Panc1 (cell line): ENCODE measurements around the gene MYEF2.

ENCODE experiments used
- POLR2AphosphoS5 ChIP-seq: IDR thresholded peaks from 2 replicates; pipeline ENCODE4 v1.6.1; 2012; ENCODE audit warnings: mild to moderate bottlenecking, low read depth, low read length, moderate library complexity
- TF ChIP-seq, protein P1 (sequence below): fragments of 450-650 bp; IDR thresholded peaks from 2 replicates; pipeline ENCODE4 v1.5.1; 2017; ENCODE audit warnings: mild to moderate bottlenecking

DNA sequence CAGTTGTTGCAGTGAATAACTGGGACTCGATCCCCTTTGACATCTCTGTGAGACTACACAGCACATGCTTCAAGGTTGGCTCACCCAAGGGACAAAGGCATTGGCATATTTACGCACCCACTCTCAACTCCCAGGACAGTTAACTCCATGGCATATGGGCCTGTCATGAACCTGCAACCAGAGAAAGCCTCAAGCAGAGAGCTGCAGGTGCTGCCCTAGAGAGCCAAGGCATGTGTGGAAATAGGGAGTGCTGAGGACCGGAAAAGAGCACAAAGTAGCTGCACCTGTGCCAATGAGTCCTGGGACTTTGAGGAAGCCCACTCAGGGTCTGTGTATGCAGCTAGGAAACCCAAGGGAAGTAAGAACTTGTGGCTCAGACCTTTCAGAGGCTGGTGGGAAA lies 90.3 kb downstream of the MYEF2 start:
- TF ChIP-seq, protein P1, sequence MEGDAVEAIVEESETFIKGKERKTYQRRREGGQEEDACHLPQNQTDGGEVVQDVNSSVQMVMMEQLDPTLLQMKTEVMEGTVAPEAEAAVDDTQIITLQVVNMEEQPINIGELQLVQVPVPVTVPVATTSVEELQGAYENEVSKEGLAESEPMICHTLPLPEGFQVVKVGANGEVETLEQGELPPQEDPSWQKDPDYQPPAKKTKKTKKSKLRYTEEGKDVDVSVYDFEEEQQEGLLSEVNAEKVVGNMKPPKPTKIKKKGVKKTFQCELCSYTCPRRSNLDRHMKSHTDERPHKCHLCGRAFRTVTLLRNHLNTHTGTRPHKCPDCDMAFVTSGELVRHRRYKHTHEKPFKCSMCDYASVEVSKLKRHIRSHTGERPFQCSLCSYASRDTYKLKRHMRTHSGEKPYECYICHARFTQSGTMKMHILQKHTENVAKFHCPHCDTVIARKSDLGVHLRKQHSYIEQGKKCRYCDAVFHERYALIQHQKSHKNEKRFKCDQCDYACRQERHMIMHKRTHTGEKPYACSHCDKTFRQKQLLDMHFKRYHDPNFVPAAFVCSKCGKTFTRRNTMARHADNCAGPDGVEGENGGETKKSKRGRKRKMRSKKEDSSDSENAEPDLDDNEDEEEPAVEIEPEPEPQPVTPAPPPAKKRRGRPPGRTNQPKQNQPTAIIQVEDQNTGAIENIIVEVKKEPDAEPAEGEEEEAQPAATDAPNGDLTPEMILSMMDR: no peak
- no peak for TF ChIP-seq POLR2AphosphoS5
